NCI-H2171 (cell line): ENCODE measurements around the gene SMPD3.

Experiments
- DNase-seq: peaks from one replicate; lab custom pipeline; 2025; lab: John Stamatoyannopoulos, UW

SMPD3 gene

DNA sequence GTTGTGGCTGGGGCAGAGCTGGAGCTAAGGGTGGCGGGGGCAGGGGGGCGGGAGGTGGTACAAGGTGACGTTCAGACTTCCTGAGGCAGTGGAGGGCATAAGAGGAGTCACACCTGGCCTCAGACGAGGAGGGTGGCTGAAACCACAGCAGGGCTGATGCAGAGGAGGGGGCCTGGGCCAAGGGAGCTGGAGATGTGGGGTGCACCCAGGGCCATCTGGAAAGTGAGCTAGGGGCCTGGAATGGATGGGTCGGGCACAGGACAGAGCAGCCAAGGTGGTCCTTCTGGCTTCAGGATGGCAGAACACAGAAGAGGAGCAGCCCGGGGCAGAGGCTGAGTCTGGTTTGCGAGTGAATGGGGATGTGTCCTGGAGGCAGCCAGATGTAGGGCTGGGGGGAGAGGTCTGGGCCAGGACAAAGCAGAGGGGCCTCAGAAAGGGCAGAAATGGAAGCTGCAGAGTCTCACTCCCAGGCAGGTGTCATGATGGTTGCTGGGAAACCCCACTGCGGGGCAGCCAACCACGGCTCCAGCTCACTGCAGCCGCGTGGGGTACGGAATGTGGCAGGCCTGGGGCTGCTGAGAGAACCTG, 79.9 kb downstream of the SMPD3 start:
- DNase-seq, result no peak

DNA sequence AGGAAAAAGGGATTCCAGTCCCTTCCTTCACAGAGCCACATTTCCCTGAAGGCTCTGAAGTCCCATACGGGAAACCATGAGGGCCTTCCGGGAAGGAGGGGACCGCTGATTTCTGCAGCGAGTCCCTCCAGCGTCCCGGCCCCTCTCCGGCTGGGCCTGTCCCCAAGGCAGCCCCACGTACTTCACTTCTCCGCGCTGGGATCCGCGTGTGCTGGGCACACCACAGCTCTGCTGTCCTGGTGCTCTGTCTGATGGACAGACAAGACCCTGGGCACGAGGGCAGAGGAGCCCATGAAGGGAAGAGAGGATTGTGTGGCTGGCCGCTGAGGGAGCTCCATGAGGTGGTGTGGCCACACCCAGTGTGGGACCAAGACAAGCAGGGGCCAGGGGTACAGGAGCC, 80.4 kb downstream of the SMPD3 start:
- no peak for DNase-seq

DNA sequence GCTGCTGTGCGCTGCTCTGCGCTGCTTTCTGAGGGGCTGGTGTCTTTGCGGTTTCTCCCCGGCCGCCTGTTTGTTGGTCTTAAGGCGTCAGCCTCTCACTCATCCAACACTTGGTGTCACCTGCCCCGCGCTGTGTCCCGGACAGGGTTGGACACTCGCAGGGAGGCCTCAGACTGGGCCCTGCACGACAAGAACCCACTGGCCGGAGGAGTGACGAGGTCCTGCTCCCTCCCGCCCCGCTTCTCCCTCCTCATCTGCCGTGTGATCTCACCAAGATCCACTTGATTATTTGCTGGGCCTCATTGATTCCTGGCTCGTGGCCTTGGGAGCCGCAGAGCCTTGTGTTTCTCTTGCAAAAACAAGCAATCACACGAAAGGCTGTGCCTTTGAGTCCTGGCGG, 80.9 kb downstream of the SMPD3 start:
- no peak for DNase-seq

DNA sequence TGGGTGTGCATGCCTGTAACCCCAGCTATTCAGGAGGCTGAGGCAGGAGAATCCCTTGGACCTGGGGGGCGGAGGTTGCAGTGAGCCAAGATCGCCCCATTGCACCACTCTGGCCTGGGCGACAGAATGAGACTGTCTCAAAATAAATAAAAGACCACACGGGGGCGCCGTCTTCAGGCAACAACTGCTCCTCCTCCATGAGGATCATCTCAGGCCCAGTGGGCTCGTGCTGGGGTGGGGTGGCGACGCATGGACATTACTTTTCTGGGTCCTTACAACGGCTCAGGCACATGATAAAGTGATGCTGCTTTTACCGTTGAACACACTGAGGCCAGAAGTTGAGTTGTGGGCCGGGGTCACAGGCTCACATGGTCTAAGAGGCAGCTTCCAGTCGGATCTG, 81.3 kb downstream of the SMPD3 start:
- no peak for DNase-seq

DNA sequence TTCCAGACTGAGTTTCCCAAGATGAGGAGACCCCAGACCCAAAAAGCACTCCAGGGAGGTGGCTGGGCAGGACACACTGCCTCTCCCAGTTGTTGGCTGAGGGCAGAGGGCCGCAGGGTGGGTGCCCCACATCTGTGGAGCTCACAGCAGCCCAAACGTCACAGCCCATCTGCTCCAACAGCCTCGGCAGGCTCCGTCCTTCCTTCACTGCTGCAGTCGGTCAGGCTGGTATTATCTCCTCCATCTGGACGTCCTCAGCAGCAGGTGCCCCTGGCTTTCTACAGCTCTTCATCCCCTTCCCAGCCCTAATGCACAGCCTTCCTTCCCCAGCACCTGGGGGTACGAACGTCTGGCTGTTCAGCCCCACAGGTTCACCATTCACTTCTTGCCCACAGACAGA, 82.2 kb downstream of the SMPD3 start:
- no peak for DNase-seq

DNA sequence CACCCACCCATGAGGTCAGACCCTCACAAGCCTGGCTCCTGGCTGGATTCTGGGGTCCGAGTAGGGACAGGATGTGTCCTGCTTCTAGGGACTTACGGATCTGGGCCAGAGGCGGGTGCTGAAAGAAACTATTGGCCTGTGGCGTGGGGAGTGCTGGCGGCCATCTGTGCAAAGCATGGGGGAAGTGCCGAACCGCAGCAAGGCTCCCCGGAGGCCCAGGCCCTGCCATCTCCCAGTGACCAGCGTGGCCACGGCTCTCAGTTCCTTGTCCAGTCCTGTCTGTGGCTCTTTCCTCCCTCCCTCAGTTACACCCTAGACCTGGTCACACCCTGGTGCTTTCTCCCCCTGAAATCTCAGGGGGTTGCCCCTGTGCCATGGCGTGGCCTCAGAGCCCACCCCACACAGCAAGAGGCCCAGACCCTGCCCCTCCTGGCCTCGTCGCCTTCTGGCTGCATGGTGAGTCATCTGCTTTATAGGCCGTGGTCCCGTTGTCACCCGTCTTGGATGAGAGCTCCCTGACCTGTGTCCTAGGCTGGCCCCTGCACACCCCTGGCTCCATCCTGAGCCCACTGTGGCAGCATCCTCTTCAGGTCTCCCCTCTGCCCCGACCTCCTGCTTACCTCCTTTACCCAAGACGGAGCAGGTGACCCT, 83.0 kb downstream of the SMPD3 start:
- no peak for DNase-seq

DNA sequence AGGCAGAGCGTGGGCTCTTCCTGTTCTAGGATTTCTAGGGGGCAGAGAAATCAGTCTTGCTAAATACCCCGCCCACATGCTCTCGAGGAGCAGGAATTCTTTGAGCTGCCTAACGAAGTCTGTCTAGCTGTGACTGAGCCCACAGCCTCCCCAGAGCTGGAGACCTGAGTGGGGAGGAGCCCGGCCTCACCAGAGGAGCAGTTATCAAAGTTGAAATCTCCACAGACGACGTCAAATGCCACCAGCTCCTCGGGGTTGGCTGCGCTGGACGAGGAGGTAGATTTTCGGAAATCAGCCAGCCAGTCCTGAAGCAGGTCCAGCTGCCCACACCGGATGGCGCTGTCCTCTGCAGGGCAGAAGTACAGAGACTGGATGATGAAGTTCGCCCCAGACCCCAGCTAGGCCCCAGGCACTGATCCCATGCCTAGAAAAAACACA, 83.7 kb downstream of the SMPD3 start:
- no peak for DNase-seq

DNA sequence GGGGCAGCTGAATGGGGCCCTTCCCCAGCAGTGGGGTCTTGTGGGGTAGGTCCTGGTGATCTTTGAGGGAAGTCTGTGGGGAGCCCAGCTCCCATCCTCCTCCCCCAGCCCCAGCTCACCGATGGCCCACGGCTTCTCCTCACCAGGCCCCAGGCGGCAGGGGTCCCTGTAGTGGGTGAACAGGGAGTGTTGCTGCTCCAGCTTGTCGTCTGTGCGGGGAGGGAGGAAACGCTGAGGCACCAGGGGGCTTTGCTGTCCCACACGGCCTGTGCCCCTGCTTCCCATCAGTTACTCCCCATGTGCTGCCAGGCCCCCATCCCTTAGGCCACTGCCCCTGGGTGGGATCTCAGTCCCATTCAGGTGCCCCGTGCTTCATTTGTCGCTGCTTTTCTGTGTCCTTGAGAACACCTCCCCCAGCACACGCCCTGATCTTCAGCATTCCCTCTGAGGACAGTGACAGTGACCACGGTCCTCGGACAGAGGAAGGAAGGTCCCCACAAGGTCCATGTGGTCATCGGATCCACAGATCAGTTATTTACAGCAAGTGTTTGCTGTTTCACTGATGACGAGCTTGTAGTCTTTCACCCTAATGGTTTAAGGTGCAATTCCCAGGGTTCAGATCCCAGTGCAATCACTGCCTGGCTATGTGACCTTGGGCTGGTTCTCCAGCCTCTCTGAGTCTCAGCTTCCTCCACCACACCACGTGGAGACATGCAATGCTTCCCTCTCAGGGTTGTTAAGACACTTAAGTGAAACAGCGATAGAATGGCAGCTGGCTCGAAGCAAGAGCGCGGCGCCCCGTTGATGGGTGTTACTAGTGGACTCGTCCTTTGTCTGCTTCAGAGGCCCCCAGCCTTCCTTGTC, 84.4 kb downstream of the SMPD3 start:
- no peak for DNase-seq

DNA sequence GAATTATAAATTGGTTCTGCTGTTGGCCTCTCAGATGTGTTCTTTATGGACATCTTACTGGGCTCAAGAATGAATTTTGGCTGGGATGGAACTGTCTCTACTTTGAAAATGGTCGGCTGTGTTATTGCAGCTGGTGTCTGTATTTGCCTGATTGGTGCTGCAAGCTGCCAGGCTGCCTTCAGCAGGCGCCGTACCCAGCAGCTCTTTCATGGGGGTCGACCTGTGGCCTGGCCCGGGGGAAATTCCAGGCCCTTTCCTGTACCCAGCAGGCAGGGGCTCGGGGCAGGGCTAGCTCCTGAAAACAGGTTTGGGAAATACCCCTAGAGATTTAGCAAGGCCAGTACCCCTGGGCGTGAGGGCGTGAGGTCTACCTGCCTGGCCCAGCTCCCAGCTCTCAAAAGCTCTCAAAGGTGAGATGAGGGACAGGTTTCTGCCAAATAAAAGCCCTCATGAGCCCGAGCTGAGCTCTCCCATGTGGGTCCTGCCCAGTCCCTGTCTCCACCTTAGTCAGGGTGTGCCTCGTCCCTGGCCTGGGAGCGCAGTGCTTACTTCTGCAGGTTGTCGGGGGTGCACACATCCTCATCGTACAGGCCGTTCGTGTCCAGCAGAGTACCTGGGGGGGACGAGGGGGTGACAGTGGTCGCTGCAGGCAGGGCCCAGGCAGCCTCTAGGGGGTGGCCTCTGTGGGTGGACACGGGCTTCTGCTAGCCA, 85.2 kb downstream of the SMPD3 start:
- no peak for DNase-seq

DNA sequence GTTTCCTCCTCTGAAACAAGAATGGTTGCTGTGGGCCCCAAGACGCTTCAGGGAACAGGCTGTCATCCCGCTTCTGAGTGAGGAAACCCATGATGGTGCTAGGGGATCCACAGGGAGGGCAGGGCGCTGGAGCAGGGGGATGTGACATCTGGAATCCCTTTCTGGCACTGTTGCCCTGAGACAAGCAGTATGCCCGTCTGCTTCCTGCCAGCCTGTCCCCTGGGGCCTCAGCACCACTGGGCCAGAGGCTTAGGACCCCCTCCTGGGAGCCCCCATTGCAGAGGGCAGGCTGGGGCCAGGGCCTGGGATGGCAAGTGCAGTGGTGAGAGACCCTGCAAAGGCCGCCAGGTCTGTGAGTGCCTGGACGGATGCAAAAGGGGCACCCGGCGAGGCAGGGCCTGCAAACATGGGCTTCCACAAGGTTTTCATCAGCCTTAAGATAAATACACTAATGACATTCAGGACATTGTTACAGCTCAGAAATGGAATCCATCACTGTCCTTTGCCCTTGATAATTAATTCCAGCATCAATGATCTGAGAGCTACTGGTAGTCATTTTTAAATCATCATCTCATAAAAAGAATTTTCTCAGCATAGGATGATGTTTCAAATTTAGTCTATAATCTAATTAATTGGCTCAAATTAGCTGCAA, 85.9 kb downstream of the SMPD3 start:
- no peak for DNase-seq

DNA sequence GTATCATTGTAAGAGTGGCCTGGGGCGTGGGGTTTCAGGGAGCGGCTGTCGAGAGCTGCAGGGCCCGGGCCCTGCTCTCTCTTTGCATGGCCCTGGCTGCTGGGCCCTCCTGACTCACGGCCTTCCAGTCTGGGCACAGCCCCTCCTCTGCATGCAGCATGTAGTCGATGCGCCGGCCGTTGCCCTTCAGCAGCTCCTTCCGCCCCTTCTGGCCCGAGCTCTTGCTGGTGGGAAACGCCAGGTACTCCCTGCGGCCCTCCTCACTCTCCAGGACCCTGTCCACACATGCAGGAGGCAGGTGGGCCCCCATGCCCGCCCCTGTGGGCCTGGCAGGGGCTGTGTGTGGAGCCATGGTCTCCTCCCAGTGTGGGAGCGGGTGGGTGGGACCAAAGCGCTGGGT, 86.8 kb downstream of the SMPD3 start:
- no peak for DNase-seq

DNA sequence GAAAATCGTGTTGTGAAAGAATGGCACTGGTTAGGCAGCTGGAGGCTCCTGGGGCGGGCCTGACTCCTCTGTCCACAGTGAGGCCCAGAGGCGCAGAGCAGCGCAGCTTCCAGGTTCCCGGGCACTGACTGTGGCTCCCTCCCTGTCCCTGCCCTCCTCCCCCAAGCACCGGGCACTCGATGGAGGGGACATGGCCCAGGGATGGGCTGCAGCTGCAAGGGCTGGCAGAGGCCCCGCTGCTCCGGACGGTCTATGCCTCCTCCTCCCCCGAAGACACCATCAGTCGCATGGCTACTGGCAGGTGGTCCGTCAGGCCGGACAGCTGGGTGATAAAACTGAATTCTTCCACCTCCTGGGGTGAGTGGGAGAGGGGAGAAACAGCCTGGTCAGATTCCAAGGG, 87.4 kb downstream of the SMPD3 start:
- no peak for DNase-seq

DNA sequence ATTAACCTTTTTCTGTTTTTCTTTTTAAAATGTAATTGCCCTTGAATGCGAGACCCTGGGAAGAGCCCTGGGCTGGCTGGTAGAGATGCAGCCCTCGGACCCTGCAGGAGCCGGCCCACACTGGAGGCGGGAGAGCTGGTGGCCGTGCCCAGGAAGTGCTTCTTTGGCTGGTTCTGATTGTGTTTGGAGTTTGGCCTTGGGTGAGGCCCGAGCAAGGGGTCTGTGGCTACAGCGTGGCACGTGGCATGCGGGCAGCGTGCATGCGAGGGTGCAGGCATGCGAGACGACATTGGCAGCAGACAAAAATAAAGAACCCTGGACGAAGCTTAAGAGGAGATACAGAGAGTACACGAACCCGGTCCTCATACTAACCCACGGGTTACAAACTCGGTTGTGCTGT, 87.8 kb downstream of the SMPD3 start:
- no peak for DNase-seq

DNA sequence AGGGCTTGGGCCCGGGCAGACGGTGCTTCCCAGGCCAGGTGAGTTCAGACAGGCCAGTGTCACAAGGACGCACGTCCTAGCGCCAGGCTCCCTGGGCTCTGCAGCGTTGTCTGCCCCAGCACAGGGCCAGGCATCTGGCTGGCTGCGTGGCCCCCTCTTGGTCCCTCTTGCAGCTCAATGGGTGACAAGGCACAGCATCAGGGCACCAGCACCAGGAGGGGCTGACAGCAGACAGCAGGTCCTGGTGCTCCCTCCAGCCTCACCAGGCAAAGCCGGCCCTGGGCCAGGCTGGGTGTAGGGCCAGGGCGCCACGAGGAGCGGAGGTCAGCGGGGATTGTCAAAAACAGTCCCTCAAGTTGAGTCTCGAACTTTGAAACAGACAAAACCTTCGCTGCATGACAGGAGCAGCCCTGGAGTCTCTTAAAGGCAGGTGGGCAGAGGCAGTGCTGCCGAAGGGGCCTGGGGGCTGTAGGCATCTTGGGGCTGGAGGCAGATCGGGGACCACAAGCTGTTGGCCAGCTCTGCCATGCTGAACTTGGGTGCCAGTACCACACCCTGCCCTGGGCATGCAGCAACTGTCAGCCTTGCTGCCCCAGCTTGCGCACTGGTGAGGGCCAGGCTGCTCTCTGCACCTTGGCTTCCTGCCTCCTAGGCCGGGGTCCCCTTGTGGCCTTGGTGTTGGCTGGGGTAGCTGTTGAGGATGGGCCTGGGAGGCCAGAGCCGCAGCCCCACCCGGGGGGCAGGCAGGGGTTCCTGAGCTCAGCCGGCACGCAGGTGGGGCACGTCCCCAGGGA, 88.7 kb downstream of the SMPD3 start:
- DNase-seq, result no peak

DNA sequence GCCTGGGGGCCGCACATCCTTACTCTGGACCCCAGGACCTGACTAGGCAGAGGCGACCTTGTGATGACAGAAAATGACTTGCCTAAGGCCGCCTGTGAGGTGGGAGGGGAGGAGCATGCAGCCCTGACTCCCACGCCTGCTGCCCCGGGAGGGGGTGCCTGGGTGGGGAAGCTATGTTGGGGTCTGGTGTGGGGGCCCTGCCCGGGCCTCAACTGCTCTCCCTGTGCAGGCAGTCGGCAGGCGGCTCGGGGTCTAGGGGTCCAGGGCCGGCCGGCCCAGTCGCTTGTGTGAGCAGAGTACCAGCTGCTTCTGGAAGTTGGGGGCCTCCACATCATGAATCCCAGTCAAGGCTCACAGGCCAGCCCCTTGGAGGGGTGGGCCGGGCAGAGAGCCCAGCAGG, 89.4 kb downstream of the SMPD3 start:
- no peak for DNase-seq

DNA sequence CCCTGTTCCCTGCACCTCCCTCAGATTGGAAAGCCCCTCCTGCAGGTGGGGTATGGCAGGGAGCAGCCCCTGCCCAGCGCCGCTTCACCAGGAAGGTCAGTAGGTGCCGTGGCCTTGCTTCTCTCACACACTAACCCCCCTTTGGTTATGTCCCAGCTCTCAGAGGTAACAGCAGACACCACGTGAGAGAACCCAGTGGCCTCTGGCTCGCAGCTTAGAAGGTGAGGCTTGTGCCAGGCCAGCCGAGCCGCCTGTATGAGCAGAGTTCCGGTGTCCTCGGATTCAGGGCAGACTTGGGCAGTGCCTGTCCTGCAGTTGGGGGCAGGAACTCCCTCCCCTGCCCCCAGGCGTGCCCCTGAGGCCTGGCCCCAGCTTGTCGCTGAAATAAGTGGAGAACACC, 90.4 kb downstream of the SMPD3 start:
- no peak for DNase-seq

DNA sequence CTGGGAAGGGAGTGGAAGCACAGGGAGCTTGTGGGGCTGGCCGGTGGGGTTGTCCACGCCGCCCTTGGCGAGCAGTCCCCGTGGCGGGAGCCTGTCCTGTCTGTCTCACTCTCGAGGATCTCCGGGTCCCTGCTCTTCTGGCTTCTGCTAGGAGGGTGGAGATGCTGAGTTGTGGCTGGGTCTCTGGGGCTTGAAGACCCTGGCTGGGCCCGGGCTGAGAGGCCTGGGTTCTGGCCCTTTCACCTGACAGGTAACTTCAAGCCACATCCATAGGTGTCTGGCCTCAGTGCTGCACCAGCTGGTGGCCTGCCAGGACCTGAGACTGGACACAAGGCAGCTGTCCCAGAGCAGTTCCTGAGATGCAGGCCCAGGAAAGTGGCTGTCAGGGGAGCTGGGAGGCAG, 90.8 kb downstream of the SMPD3 start:
- no peak for DNase-seq

DNA sequence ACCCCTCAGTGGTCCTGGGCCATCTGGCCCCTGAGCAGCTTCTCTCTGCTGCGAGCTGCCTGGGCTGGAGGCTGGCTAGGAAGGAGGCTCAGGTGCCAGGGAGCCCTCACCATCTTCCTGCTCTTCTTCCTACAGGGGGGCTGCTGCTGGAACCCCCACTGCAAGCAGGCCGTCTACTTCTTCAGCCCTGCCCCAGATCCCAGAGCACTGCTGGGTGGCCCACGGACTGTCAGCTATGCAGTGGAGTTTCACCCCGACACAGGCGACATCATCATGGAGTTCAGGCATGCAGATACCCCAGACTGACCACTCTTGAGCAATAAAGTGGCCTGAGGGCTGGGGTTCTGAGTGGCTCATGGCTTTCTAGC, 91.4 kb downstream of the SMPD3 start:
- no peak for DNase-seq

DNA sequence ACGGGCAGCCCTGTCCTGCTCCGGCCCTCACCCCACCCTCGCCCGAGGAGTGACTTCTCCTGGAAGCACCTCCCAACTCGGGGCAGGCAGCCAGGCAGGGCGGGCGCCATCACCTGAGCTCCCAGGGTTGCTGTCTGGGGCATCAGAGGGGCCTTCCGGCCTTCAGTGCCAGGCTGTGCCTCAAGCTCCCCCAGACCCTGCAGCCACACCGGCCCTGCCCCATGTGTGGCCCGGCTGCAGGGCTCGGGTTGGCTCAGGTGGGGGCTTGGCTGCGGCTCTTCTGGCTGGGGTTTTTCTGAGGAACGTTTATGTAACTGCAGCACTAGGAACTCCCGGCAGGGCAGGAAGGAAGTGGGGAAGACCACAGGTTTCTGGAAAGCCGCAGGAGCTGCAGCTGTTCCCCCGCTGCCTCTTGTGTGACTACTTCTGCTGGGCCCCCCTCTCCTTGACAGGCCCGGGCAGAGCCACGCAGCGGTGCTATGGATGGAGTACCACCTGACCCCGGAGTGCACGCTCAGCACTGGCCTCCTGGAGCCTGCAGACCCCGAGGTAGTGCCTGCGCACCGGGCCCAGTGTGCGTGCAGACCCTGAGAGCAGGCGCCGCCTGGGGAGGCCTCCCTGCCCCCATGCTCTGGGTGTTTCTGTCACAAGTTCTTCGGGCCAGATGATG, 91.9 kb downstream of the SMPD3 start:
- no peak for DNase-seq

DNA sequence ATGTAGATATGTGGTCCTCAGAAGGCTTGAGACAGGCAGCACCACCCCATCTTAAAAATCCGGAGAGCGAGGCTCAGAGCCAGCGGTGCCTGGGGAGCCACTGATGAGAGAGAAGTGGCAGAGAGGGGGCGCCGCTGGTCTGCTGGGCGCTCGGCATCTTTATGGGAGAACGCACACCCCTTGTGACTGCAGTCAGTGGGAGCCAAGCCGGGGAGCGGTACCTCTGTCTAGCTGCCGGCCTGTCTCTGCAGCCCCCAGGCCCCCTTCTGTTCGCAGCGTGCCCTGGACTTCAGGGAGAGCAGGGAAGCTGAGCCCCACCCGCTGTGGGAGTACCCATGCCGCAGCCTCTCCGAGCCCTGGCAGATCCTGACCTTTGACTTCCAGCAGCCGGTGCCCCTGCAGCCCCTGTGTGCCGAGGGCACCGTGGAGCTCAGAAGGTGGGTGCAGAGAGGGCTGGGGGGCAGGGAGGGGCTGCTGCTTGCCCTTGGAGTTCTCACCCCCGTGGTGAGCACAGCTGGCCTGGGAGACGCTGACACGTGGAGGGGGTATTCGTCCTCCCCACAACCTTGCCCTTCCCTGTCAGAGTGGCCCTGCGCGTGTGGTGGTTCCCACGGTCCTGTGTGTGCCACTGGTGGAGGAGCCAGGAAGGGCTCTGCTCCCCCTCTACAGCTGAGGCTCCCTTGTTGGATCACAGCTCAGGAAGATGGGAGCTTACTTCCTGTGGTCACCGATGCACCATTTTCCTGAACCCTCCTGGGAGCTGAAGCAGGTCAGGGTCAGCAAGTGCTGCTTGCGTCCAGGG, 92.7 kb downstream of the SMPD3 start:
- no peak for DNase-seq
